Femur (tissue), 1 donor: ENCODE results near the gene TRAF3IP1.
"Not testable (repeated sequence)": the region's sequence is repeated elsewhere in the genome, so short reads cannot be mapped to it uniquely, and the experiment has no call there.

ENCODE experiments used
- DNase-seq: peaks from one replicate; pipeline ENCODE4 v3.0.0-alpha.2; 2017

TRAF3IP1 gene

DNA sequence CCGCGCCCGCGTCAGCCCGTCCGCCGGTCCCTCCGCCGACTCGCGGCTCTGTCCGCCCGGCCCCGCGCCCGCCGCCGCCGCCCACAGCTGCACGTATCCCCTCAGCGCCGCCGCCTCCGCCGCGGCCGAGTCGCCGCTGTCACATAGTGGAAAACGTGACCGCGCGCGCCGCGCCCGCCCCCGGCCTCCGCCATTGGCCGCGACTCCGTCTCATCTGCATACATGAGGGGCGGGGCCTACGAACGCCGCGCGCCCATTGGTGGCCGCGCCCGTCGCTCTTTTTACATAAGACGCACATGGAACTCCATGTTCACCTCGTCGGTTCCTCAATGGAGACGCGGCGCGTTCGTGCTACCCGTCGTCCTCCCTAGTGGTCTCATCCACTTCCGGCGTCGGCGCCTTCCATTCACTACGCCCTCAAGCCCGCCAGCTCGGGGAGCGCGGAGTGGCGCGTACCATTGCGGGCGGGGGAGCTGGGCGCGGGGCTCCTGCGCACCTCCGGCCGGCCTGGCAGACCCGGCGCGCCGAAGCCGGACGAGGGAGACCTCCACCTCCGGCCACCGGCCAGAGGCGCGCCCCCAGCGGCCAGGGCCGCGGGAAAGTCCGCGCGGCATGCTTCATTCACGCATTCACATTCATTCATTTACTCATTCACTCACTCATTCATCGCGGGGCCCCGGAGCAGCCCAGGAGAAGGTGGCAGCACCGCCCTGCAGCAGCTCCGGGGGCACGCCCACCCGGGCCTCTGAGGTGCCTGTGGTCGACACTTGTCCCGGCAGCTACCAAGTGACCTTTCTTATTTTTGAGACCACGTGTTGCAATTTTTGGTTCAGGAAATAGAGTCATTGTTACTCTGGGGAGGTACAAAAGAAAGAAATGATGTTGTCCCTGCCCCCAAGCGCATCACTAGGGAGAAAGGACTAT is 31.4 kb upstream of the TRAF3IP1 start:
- DNase-seq, result peak; percentile 99

DNA sequence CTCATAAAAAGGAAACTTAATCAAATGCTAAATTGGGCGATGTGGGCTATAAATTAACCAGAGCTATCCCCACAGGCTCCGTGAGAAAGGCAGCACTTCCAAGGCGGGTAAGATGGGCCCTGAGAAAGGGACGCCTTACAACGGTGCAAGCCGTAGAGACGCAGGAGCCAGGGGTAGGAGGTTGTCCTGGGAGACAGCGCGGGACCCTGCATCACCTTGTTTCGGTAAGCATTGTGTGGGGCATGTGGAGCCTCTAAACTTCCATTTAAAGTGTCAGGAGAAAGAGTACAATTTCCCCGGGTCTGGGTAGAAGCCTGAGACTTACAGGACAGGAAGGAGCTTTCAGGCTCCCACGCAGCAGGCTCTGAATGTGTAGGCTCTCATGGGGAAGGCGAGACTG is 30.7 kb upstream of the TRAF3IP1 start:
- DNase-seq, result no peak

- peak; percentile 33 for DNase-seq
These were observed 30.2 kb upstream of the TRAF3IP1 start for GRCh38 chr2:238290091-238290509.

GRCh38 chr2:238290715-238291549 is 29.4 kb upstream of the TRAF3IP1 start:
- DNase-seq, result peak; percentile 31

- DNase-seq, result peak; percentile 15
These were observed 28.6 kb upstream of the TRAF3IP1 start for GRCh38 chr2:238291550-238292281.

DNA sequence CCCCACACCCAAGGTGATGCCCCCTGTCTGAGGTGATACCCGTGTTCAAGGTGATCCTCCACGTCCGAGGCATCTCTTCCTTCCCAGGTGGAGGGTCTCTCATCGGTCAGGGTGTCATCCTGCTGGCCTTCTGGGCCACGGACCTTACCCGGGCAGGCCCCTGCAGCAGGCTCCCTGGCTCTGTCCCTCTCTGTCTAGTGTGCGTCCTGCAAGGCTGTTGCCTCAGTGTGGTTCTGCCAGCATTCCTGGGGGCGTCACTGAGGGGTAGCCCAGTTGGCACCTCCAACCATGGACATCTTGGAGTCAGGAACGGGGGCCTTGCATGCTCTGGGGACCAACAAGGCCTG is 26.3 kb upstream of the TRAF3IP1 start:
- DNase-seq, result no peak

DNA sequence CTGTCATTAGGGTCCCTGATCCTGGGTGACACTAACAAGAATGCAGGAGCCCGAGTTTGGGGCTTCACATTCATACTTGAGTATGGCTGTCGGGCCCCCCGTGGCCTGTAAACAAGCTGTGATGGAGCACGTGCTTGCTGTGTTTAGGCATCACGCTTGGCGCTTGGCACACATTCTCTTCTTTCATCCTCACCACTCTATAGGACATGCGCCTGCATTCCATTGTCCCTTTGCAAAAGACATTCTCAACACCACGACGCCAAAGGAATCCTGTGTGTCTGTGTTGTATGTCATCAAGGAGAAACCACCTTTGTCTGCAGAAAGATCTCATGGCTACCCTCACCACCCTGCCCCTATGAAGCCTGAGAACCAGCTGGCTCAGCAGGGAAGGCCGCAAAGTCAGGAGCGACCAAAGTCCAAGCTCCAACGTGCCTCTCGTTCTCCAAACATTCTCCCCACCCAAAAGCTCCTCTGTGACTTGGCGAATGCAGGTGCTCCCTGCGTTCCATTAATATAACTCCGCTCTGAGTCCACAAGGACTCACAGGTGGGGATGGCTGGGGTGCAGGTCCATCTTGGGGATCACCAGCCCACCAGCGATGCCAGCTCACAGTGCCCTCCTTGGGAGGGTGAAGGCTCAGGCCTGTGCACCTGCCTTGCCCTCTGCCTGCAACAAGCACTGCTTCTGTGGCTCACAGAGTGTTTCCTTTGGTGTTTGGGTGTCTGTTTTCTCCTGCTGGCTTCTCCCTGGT is 25.8 kb upstream of the TRAF3IP1 start:
- DNase-seq, result no peak

- DNase-seq, result no peak
These were observed 24.9 kb upstream of the TRAF3IP1 start for GRCh38 chr2:238295144-238296112.

DNA sequence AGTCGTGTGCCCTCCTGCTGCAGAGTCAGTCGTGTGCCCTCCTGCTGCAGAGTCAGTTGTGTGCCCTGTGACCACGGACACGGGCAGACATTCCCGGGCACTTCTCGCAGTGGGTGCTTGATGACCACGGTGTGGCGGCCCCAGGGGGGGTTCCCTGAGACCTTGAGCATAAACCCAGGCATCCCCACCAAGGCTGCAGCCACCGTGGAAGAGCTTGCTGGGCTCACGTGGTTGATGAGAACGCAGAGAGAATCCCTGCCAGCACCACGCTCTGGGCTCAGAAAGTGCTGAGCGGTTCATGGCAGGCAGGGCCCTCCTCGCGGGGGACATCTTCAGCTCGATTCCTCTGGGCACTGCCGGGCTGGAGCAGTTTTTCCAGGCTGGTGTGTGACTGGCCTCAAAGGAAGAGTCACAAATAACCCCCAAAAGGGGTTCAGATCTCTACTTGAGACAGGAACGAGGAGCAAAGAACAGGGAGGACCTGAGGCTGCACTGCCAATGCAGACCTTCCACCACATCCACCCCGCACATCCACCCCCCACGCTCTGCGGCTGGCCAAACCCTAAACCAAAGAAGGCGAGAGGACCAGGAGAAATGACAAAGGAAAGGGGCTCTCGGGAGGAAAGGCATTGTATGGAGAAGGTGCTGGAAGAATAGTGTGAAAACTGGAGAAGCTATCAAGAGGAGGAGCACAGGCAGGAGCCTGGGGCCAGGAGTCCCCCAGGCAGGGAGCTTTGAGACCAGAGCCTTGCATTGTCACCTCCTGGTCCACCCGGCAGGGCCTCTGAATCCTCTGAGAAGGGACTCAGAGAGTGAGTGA is 23.5 kb upstream of the TRAF3IP1 start:
- peak; percentile 13 for DNase-seq

- DNase-seq, result no peak
These were observed 20.5 kb upstream of the TRAF3IP1 start for GRCh38 chr2:238299803-238300202.

DNA sequence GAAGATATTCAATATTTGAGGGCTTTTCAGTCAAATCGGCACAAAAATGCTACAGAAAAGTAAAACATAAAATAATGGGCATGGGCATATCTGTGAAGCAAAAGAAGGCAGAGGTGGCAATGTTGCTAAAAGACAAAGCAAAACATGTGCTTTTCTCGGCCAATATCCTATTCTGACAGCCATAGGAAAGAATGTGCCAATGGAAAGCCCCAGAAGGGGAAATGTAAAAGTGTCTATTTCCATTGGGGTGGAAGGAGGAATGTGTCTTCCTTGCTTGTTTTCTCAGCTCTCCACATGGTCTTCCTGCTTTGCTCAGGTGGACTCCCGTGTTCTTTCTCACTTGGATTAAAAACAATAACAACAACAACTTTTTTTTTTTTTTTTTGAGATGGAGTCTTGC is 18.2 kb upstream of the TRAF3IP1 start:
- no peak for DNase-seq

GRCh38 chr2:238302751-238303150 is 17.6 kb upstream of the TRAF3IP1 start:
- no peak for DNase-seq

GRCh38 chr2:238304116-238304515 is 16.2 kb upstream of the TRAF3IP1 start:
- no peak for DNase-seq

DNA sequence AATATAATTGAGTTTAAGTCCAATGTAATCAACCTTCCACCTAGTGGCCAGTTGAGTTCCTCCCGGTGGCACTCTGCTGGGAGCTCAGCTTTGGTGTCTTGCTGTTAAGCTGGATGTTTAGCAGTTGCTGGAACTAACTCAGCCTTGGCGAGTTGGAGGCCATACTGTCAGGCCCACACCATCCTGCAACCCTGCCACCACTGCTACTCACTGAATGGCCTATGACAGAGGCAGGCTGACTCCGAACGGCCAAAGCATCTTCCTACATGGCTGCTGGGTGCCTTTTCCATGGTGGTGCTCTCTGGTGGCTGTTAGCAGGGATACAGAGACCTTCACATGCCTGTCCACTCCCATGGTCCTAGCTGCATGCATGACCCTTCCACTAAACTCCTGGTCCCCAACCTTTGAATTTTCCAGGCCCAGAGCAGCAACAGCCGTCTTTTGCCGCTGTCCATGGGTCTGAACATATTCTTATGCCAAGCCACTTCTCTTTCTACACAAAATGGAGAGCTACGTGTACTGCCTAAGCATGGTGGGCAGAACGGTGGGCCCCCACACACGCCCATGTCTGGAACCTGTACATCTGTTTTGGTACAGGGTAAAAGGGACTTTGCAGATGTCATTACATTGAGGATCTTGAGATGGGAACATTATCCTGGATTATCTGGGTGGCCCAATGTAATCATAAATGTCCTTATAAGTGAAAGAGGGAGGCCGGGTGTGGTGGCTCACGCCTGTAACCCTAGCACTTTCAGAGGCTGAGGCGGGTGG is 15.0 kb upstream of the TRAF3IP1 start:
- DNase-seq, result no peak

DNA sequence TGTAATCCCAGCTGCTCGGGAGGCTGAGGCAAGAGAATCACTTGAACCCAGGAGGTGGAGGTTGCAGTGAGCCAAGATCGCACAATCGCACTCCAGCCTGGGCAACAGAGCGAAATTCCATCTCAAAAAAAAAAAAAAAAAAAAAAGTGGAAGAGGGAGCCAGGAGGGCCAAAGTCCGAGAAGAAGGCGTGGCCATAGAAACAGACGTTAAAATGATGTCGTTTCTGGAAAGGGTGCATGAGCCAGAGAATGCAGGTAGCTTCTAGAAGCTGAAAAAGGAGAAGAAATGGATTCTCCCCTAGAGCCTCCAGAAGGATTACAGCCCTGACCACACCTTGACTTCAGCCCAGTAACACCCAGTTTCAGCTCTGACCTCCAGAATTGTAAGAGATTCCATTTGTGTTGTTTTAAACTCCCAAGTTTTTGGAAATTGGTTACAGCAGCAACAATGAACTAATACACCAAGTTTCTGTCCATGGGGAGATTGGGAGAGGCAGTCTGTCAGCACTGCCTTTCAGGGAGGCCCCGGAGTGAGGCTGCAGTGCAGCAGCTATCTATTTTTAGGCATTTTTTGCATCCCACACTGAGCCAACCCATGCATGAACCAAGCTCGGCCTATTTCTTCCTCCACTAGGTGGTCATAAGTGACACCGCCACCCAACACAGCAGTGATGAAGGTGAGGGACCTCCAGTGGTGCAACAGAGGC is 14.2 kb upstream of the TRAF3IP1 start:
- no peak for DNase-seq

- no peak for DNase-seq
These were observed 13.7 kb upstream of the TRAF3IP1 start for GRCh38 chr2:238306672-238306998.

DNA sequence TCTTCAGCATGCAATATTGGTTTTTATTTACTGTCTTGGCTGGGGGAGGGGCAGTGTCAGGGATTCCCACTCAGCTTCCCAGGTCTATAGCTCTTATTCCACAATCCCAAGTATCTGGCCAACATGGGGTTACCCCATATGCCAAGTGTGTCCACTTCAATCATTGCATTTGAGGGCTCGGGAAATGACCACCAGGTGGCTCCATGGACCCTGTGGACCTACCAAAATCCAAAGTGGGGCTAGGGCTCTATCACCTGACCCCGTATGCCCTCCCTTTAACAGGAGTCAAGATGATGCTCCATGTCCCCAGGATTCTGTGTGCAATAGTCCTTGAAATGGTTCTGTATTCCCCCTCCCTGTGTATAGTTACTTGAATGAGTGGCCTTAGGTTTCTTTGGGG is 12.1 kb upstream of the TRAF3IP1 start:
- DNase-seq, result no peak

DNA sequence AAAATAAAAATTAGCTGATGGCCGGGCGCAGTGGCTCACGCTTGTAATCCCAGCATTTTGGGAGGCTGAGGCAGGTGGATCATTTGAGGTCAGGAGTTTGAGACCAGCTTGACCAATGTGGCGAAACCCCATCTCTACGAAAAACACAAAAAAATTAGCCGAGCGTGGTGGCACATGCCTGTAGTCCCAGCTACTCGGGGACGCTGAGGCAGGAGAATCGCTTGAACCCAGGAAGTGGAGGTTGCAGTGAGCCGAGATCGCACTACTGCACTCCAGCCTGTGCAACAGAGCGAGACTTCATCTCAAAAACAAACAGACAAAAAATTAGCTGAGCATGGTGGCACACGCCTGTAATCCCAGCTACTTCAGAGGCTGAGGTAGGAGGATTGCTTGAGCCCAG is 9.6 kb upstream of the TRAF3IP1 start:
- DNase-seq, result not testable (repeated sequence)
